Neutrophil (primary cell): ENCODE measurements around the gene SNHG17.
"Not testable (repeated sequence)": the region's sequence is repeated elsewhere in the genome, so short reads cannot be mapped to it uniquely, and the experiment has no call there.

ENCODE experiments used
- H3K27ac ChIP-seq: fragments of 200-600 bp; sonication (generic); 2 replicates; pipeline ENCODE4 v1.5.1; 2016; ENCODE audit warnings: mild to moderate bottlenecking, moderate library complexity
- H3K27me3 ChIP-seq: fragments of 200-600 bp; sonication (generic); 2 replicates; pipeline ENCODE4 v1.6.0; 2016; ENCODE audit warnings: mild to moderate bottlenecking
- H3K36me3 ChIP-seq: fragments of 200-600 bp; sonication (generic); 2 replicates; pipeline ENCODE4 v1.5.1; 2017
- H3K4me1 ChIP-seq, 2 experiments: fragments of 200-600 bp in 1 of 2; sonication (generic) in 1 of 2; 1 replicate in 1 of 2; 2 replicates in 1 of 2; pipeline versions ENCODE4 v1.5.1 to v1.6.1; 2013 to 2016; ENCODE audit warnings: low read depth in 1 of 2, low read length in 1 of 2, mild to moderate bottlenecking in 1 of 2, moderate library complexity in 1 of 2; ENCODE audit not compliant: control insufficient read depth in 1 of 2, insufficient read depth in 1 of 2
- H3K4me3 ChIP-seq, 2 experiments: fragments of 200-600 bp in 1 of 2; sonication (generic) in 1 of 2; 1 replicate in 1 of 2; 2 replicates in 1 of 2; pipeline ENCODE4 v1.5.1; 2013 to 2016; ENCODE audit warnings: low read depth in 1 of 2, low read length in 1 of 2, mild to moderate bottlenecking in 1 of 2, moderate library complexity in 1 of 2
- H3K9me3 ChIP-seq: fragments of 200-600 bp; sonication (generic); 2 replicates; pipeline ENCODE4 v1.5.1; 2016
- TF ChIP-seq, protein P1 (sequence below): fragments of 200-600 bp; sonication (generic); IDR thresholded peaks from 2 replicates; pipeline ENCODE4 v1.5.1; 2016; ENCODE audit warnings: antibody characterized with exemption

Gene SNHG17

DNA sequence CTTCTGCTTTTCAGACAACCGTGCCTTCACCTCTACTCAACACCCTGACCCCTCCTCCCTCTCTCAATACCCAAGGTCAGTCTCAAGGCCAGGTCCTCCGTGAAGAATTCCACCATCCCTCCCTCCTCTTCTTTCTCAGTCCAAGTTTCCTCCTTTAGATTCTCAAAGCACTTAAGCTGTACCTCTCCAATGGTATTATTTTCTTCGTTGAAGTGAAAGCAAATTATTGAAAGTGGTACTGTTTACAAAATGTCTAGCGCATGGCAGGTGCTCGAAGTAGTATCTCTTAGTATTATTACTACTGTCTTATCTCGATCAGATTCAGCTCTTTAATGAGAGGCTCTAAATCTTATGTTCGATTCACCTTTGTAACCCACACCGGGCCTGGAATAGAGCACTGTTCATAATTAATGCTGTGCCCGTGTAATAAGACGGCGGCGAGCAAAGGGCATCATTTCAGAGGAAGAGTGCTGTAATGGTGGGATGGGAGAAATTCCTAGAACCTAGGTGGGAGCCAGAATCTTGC is 36.9 kb upstream of the SNHG17 start:
- TF ChIP-seq, protein P1, sequence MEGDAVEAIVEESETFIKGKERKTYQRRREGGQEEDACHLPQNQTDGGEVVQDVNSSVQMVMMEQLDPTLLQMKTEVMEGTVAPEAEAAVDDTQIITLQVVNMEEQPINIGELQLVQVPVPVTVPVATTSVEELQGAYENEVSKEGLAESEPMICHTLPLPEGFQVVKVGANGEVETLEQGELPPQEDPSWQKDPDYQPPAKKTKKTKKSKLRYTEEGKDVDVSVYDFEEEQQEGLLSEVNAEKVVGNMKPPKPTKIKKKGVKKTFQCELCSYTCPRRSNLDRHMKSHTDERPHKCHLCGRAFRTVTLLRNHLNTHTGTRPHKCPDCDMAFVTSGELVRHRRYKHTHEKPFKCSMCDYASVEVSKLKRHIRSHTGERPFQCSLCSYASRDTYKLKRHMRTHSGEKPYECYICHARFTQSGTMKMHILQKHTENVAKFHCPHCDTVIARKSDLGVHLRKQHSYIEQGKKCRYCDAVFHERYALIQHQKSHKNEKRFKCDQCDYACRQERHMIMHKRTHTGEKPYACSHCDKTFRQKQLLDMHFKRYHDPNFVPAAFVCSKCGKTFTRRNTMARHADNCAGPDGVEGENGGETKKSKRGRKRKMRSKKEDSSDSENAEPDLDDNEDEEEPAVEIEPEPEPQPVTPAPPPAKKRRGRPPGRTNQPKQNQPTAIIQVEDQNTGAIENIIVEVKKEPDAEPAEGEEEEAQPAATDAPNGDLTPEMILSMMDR: no peak
- peaks cover 5% of the 10 kb centered on the region for H3K27me3 ChIP-seq
- H3K27ac ChIP-seq: peak overlapping the region; percentile 92
- H3K9me3 ChIP-seq: no peaks in the 10 kb centered on the region
- peaks cover 23 to 30% of the 10 kb centered on the region in 2 experiments for H3K4me1 ChIP-seq
- peak overlapping the region; percentile 75 to 89 for H3K4me3 ChIP-seq
- H3K36me3 ChIP-seq: no peaks in the 10 kb centered on the region

GRCh38 chr20:38471245-38471644 is 36.1 kb upstream of the SNHG17 start:
- H3K27ac ChIP-seq: no peak overlapping the region
- H3K4me3 ChIP-seq: no peak overlapping the region
- H3K4me1 ChIP-seq: peaks cover 23 to 30% of the 10 kb centered on the region in 2 experiments
- no peaks in the 10 kb centered on the region for H3K36me3 ChIP-seq
- TF ChIP-seq, protein P1: no peak
- H3K9me3 ChIP-seq: no peaks in the 10 kb centered on the region
- peaks cover 5% of the 10 kb centered on the region for H3K27me3 ChIP-seq

DNA sequence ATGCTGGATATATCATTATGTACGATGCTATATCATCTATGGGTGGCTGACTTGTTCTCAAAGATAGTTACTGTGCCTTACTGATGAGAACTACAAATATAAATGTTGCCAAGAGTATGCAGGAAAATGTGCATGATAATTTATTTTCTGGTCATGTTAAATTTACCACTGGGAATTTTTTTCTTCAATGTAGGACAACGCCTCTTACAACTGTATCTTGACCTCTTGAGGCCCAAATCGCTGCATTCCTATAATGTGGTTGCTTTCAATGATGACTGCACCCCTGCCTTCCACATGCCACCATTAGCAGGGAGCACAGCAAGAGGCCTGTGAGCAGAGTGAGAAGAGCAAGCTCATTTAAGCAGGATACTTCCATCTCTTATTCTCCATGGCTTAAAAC is 31.9 kb upstream of the SNHG17 start:
- H3K9me3 ChIP-seq: no peaks in the 10 kb centered on the region
- peaks cover 5% of the 10 kb centered on the region for H3K27me3 ChIP-seq
- peaks cover 4% of the 10 kb centered on the region in 2 experiments for H3K4me1 ChIP-seq
- no peak overlapping the region for H3K27ac ChIP-seq
- no peak overlapping the region for H3K4me3 ChIP-seq
- no peaks in the 10 kb centered on the region for H3K36me3 ChIP-seq
- TF ChIP-seq, protein P1: no peak

GRCh38 chr20:38466171-38466570 is 31.0 kb upstream of the SNHG17 start:
- Histone ChIP-seq H3K36me3 (no peaks in the 10 kb centered on the region), H3K4me3 (no peak overlapping the region), H3K9me3 (no peaks in the 10 kb centered on the region), H3K27me3 (peaks cover 5% of the 10 kb centered on the region), H3K27ac (no peak overlapping the region), H3K4me1 (no peaks in the 10 kb centered on the region)
- TF ChIP-seq, protein P1: no peak

- not testable (repeated sequence) for H3K9me3 ChIP-seq, H3K4me3 ChIP-seq, H3K36me3 ChIP-seq, H3K4me1 ChIP-seq, H3K27ac ChIP-seq, H3K27me3 ChIP-seq
Measured at GRCh38 chr20:38461569-38461968, 26.4 kb upstream of the SNHG17 start.

DNA sequence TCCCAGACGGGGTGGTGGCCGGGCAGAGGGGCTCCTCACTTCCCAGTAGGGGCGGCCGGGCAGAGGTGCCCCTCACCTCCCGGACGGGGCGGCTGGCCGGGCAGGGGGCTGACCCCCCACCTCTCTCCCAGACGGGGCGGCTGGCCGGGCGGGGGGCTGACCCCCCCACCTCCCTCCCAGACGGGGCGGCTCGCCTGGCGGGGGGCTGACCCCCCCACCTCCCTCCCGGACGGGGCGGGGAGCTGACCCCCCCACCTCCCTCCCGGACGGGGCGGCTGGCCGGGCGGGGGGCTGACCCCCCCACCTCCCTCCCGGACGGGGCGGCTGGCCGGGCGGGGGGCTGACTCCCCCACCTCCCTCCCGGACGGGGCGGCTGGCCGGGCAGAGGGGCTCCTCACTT is 26.0 kb upstream of the SNHG17 start:
- not testable (repeated sequence) for H3K27ac ChIP-seq, H3K4me1 ChIP-seq, H3K4me3 ChIP-seq, H3K27me3 ChIP-seq, H3K9me3 ChIP-seq, H3K36me3 ChIP-seq

GRCh38 chr20:38460631-38461030 is 25.5 kb upstream of the SNHG17 start:
- H3K4me3 ChIP-seq, H3K4me1 ChIP-seq, H3K27ac ChIP-seq, H3K36me3 ChIP-seq, H3K27me3 ChIP-seq, H3K9me3 ChIP-seq: not testable (repeated sequence)
